Heart left ventricle (tissue), 16 donors: ENCODE data around the gene BCR. TPM values are rescaled to one million over a fixed set of nuclear protein-coding genes. Genes with fewer than 3 reads are reported as not detected.
A peak's percentile ranks its signal among the peaks of the same experiment; 100 is the strongest.

Experiments
- ATAC-seq, 4 donors: fragments of 200-7000 bp; cut with Tn5 transposase; one replicate each; pipeline ENCODE4 v1.9.1; 2020 to 2022; ENCODE audit warnings: moderate library complexity in 4 of 4, mild to moderate bottlenecking in 3 of 4, moderate number of reproducible peaks in 1 of 4
- DNase-seq, 5 donors: peaks; one replicate each; pipeline ENCODE4 v3.0.0-alpha.2; 2020
- H3K27ac ChIP-seq, 12 donors: fragments of 200-600 bp; sonication (generic) in 4 of 12; one replicate each; pipeline versions ENCODE4 v1.5.0 to v1.8.0; 2016 to 2022; ENCODE audit warnings: mild to moderate bottlenecking in 2 of 12
- H3K27me3 ChIP-seq, 9 donors: fragments of 200-600 bp; sonication (generic) in 2 of 9; one replicate each; pipeline versions ENCODE4 v1.5.1 to v1.8.0; 2016 to 2022; ENCODE audit warnings: mild to moderate bottlenecking in 3 of 9
- H3K36me3 ChIP-seq, 9 donors: fragments of 200-600 bp; sonication (generic) in 2 of 9; one replicate each; pipeline versions ENCODE4 v1.5.0 to v1.8.0; 2018 to 2022; ENCODE audit warnings: mild to moderate bottlenecking in 2 of 9
- H3K4me1 ChIP-seq, 12 donors: fragments of 200-600 bp; sonication (generic) in 4 of 12; one replicate each; pipeline versions ENCODE4 v1.5.0 to v1.8.0; 2016 to 2022; ENCODE audit warnings: mild to moderate bottlenecking in 3 of 12
- H3K4me3 ChIP-seq, 12 donors: fragments of 200-600 bp; sonication (generic) in 4 of 12; one replicate each; pipeline versions ENCODE4 v1.5.0 to v1.8.0; 2017 to 2022; ENCODE audit warnings: mild to moderate bottlenecking in 9 of 12, moderate library complexity in 4 of 12
- H3K9me3 ChIP-seq, 12 donors: fragments of 200-600 bp; sonication (generic) in 4 of 12; one replicate each; pipeline versions ENCODE4 v1.5.0 to v1.8.0; 2016 to 2022; ENCODE audit warnings: mild to moderate bottlenecking in 1 of 12
- CTCF ChIP-seq, 12 donors: fragments of 200-600 bp; sonication (generic) in 4 of 12; IDR thresholded peaks; one replicate each; pipeline versions ENCODE4 v1.5.0 to v1.8.0; 2018 to 2022; ENCODE audit warnings: antibody characterized with exemption in 12 of 12, mild to moderate bottlenecking in 5 of 12
- POLR2A ChIP-seq, 2 donors: fragments of 450-650 bp; IDR thresholded peaks; one replicate each; pipeline ENCODE4 v1.6.1; 2017; ENCODE audit warnings: antibody characterized with exemption in 2 of 2, mild to moderate bottlenecking in 2 of 2, moderate library complexity in 2 of 2
- WGBS, 4 donors: extraction: QIAGEN DNeasy Blood & Tissue Kit in 2 of 4; methylation state at CpG; one replicate each; pipeline versions ENCODE4 v1.1.5 to v1.1.7; 2013 to 2018; 5-methylcytosine and 5-hydroxymethylcytosine counted together
- intact Hi-C, 10 donors: fragments of 100-400 bp; cut with DNase I; formaldehyde crosslinking; loops; one replicate each; pipeline versions ENCODE4 v1.11.1 to v1.14.2; 2022
- polyA plus RNA-seq, 2 donors: library from polyadenylated mRNA; stranded (reverse); fragments of 200-250 nt; gene quantifications; one replicate each; pipeline ENCODE4 v1.2.3, GENCODE V29; 2013
- total RNA-seq, 9 donors: library from RNA; depleted of rRNA in 2 of 9; stranded (reverse); fragments of >200 nt in 2 of 9; fragmentation: NEBNext Ultra II Directional in 3 of 9; extraction: Animal tissue kit (Norgen Biotek cat#: 25700) in 3 of 9; gene quantifications; one replicate each; pipeline versions ENCODE4 v1.1.0 to v1.2.4, GENCODE V29; 2016 to 2023
- donor health status: ischemic (EF 13 %, LVEDD 7.1; RV severe dilation, severe dysfunction).
- donor health status: healthy with polysubstance abuse.
- donor health status: DM: no; HTN: yes; CAD: no.
- donor health status: DM: no; HTN: no; CAD: no.
- donor health status: ischemic (EF 25% LVEDD 6.9; RV normal size, moderate dysfunction).
- donor health status: ischemic (EF 25% LVEDD 5.7; RV mildly dilated, moderate dysfunction).
- donor health status: healthy.
- donor health status: DM: yes; HTN: yes; CAD: no.
- donor health status: ischemic (EF 35%, LVEDD 5.7; RV mildly dilated, moderate dysfunction).
- donor health status: nonischemic (EF 11% LVEDD 7.7; RV severe dilation, severe dysfunction).
- donor health status: DM: yes; HTN: yes; CAD: no.
- donor health status: PGD.
- donor health status: ischemic (EF 29% LVEDD 5.4; RV normal size, mild dysfunction).
- donor health status: nonischemic (EF 23%, LVEDD 6.1; RV moderate dilation, normal function).

The BCR gene
- total and polyA plus RNA-seq, 11 donors, result 12.6 to 51.1 (median 28.7) TPM

DNA sequence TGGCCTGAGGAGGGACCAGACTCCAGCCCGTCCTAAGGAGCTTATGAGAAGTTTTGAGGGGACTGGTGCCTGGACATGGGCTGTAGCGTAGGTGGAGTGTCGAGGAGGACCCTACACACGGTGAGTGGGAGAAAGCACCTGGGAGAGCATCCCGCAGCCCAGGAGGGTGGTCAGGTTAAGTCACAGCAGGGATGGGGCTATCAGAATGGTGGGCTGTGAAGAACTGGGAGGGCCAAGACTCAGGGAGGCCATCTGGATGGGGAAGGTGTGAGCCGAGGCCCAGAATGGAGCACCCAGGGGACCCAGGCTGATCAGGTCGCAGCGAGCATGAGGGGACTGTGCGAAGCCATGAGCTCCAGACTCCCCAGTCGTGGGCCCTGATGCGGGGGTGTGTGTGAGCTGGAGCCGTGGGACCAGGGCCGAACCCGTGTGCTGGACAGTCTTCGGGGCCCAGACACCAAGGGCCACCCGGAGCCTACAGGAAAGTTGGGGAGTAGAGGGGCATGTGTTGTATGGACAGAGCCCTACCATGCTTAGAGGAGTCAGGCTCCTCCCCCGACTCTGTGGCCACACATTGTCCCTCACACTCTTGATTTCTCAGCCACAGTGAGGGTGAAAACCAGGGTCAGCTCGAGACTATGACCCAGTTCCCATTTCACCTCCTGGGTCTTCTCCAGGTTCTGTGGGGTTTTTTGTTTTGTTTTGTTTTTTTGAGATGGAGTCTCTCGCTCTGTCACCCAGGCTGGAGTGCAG, 54.3 kb downstream of the BCR start:
- WGBS, 4 donors, result 92 to 97% (median 95%) methylated on average over 19 of the region's 19 CpGs
- peak overlapping the region in 2 of 12 donors; percentile 10 to 18 for H3K27ac ChIP-seq
- intact Hi-C loops, result loop anchor here in 4 of 10 donors (5.0 kb wide), 2 partner anchors 38 to 52 kb away; partner anchors contain the start of gene BCR (in 3 of the 4)
- H3K9me3 ChIP-seq, result peaks cover 0 to 2% (median 0%) of the 10 kb centered on the region in 12 donors
- TF ChIP-seq POLR2A (IDR thresholded peaks at IDR 0.05), result no peak
- no peak for TF ChIP-seq CTCF (IDR thresholded peaks at IDR 0.05)
- no peak overlapping the region for H3K4me3 ChIP-seq
- no peak for ATAC-seq
- H3K27me3 ChIP-seq, result no peaks in the 10 kb centered on the region
- peak in 1 of 5 donors; percentile 7 for DNase-seq
- H3K36me3 ChIP-seq, result no peaks in the 10 kb centered on the region
- peaks cover 0 to 68% (median 36%) of the 10 kb centered on the region in 12 donors for H3K4me1 ChIP-seq

DNA sequence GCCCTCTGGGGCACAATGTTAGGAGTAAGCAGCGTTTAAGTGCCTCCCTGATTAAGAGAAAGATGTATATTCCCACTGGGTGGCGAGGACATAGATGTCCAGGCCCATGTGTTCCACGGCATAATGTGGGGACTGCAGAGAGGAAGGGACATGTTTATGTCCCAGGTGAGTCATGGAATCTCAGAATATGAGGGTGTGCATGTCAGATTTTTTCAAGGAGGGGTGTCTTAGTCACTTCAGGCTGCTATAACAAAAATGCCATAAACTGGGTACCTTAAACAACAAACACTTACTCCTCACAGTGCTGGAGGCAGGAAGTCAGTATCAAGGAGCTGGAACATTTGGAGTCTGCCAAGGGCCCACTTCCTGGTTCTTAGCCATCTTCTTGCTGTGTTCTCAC, 55.1 kb downstream of the BCR start:
- DNase-seq, result no peak
- 96 to 100% (median 97%) methylated on average over 3 of the region's 3 CpGs for WGBS, 4 donors

GRCh38 chr22:23236026-23236425, 55.7 kb downstream of the BCR start:
- WGBS, 4 donors, result 93 to 99% (median 95%) methylated on average over 3 of the region's 3 CpGs
- peak overlapping the region in 2 of 12 donors; percentile 18 to 43 for H3K27ac ChIP-seq
- no peaks in the 10 kb centered on the region for H3K27me3 ChIP-seq
- DNase-seq (peak in 1 of 5 donors; percentile 24), ATAC-seq (no peak)
- H3K4me1 ChIP-seq, result peaks cover 0 to 69% (median 35%) of the 10 kb centered on the region in 12 donors
- no peaks in the 10 kb centered on the region for H3K36me3 ChIP-seq
- intact Hi-C loops, result loop anchor here in 4 of 10 donors (2.0 to 5.0 kb wide), 3 partner anchors 36 to 55 kb away; partner anchors contain the start of gene BCR (in 3 of the 4)
- H3K4me3 ChIP-seq, result no peak overlapping the region
- TF ChIP-seq POLR2A (IDR thresholded peaks at IDR 0.05), result no peak
- no peak for TF ChIP-seq CTCF (IDR thresholded peaks at IDR 0.05)
- H3K9me3 ChIP-seq, result no peaks in the 10 kb centered on the region

More for the DNA sequence above, 55.1 kb downstream of the BCR start:
- no peaks in the 10 kb centered on the region for H3K36me3 ChIP-seq
- no peaks in the 10 kb centered on the region for H3K27me3 ChIP-seq
- intact Hi-C loops, result loop anchor here in 3 of 10 donors (5.0 kb wide), 2 partner anchors 37 to 53 kb away; partner anchors contain the start of gene BCR (in 2 of the 3)
- ATAC-seq, result no peak
- H3K27ac ChIP-seq, result no peak overlapping the region
- no peaks in the 10 kb centered on the region for H3K9me3 ChIP-seq
- H3K4me3 ChIP-seq, result no peak overlapping the region
- peaks cover 0 to 68% (median 36%) of the 10 kb centered on the region in 12 donors for H3K4me1 ChIP-seq
- no peak for TF ChIP-seq POLR2A (IDR thresholded peaks at IDR 0.05)
- TF ChIP-seq CTCF (IDR thresholded peaks at IDR 0.05), result no peak
